NCI-H2196 treated with DMSO at 0.1 percent for 48 hours (cell line): Measurements from ENCODE around the gene VWA5B2.

Experiments used
- DNase-seq: peaks from one replicate; lab custom pipeline; 2025; ENCODE audit not compliant: unreplicated experiment; lab: John Stamatoyannopoulos, UW

The VWA5B2 gene

DNA sequence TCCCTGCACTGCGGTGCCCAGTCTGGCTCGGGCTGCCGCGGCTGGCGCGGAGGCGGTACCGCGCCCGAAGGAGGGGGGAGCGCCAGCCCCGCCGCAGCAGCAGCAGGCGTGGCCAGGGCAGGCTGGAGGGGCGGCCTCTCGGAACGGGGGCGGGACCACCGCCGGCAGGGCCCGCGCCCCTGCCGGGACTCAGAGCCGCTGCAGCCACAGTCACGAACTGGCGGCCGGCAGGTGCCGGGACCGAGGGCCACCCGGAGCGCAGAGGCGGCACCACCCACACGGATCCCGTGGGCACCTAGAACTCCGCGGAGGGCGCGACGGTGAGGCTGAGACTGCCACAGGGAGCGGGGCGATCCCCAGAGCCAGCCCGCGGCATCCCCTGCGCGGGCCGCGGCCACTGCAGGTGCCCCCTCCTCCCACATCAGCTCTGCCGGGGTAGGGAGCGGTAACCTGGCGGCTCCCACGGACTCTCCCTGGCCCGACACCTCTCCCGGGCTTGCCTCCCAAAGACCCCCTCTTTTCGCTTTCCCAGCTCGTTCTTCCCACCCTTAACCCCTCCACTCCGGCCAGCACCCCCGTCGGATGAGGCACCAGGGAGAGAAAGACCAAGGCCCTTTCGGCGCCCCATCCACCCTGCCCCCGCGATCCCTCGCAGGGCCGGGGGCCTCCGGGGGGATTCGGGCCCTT, at the start of gene VWA5B2:
TSS of gene VWA5B2 (plus strand) at position 192 of the 687 bp plus-strand sequence. CDS start 944 bp downstream, outside the sequence.
- DNase-seq = peak; percentile 87

DNA sequence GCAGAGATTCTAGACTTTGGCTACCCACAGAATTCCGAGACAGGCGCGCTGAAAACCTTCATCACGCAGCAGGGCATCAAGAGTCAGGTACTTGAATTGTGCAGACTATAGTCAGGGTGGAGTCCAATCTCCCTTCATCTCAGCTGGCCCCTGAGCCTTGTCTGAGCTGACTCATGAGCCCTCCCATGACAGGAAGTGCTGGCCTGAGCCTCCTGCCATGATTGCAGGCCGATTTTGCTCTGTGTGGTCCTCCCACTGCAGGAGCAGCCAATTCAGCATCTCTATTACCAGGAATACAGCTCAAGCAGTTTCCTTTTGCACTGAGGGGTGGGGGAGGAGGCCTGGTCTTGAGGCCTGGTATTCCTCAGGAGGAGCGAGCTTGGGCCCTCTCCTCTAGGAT, 49.2 kb upstream of the VWA5B2 start:
- DNase-seq = no peak

DNA sequence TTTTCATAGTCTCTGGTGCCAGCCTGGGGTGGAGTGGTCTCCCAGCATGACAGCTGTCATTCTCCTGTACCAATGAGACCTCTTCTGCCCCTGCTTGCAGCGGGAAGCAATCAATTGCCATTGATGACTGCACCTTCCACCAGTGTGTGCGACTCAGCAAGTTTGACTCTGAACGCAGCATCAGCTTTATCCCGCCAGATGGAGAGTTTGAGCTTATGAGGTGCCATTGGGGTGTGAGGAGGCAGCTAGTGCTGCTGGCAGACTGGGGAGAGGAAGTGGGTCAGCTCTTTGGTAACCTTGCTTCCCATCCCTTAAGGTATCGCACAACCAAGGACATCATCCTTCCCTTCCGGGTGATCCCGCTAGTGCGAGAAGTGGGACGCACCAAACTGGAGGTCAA, 47.8 kb upstream of the VWA5B2 start:
- DNase-seq = no peak

DNA sequence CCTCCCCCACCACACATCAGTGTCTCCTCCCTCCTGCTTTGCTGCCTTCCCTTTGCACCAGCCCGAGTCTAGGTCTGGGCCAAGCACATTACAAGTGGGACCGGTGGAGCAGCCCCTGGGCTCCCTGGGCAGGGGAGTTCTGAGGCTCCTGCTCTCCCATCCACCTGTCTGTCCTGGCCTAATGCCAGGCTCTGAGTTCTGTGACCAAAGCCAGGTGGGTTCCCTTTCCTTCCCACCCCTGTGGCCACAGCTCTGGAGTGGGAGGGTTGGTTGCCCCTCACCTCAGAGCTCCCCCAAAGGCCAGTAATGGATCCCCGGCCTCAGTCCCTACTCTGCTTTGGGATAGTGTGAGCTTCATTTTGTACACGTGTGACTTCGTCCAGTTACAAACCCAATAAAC, 45.7 kb upstream of the VWA5B2 start:
- DNase-seq = no peak

DNA sequence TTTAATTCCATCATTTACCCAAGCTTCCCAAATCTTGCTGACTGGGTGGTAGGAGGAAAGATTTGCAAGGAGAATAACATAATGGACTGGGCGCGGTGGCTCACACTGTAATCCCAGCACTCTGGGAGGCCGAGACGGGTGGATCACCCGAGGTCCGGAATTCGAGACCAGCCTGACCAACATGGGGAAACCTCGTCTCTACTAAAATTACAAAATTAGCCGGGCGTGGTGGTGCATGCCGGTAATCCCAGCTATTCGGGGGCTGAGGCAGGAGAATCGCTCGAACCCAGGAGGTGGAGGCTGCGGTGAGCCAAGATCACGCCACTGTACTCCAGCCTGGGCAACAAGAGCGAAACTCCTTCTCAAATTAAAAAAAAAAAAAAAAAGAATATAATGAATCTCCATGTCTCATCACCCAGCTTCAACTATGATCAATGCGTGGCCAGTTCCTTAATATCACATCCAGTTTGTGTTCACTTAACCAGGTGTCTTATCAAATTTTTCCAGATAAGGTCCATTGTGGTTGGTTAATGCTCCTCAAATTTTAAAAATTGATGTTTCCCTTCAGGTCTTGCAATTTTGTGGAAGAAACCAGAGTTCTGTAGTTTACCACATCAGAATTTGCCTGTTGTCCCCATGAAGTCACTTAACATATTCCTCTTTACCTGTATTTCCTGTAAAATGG, 44.7 kb upstream of the VWA5B2 start:
- no peak for DNase-seq

DNA sequence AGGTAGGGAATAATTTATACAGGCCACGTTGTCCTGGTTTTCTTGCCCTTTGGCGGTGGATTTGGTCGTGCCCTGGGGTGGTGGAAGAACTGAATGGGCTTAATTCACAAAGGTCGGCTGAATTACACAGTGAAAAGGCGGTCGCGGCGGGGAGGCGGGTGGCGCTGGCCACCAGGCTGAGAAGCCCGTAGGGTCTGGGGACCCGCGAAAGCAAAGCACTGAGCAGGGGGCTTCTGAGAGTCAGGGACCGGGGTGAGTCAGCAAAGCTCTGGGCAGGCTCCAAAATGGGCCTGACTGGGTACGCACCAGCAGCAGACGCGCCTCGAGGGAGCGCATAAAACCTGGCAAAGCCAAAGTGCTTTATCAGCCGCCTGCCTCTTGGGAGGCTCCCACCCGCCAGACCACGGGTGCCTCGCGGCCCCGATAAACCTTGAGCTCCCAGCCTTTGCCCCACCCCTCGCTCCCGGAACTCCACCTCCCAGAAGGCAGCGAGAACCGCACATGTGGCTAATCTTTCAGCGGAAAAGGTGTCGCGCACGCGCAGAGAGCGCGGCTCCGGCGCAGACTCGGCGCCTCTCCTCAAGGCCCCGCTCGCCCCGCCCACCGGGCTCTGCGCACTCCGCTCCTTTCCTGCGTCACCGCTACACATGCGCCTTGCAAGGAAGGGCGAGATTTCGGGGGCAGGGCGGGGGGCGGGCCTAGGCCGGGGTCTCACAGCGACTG, 43.8 kb upstream of the VWA5B2 start:
- peak; percentile 100 for DNase-seq

DNA sequence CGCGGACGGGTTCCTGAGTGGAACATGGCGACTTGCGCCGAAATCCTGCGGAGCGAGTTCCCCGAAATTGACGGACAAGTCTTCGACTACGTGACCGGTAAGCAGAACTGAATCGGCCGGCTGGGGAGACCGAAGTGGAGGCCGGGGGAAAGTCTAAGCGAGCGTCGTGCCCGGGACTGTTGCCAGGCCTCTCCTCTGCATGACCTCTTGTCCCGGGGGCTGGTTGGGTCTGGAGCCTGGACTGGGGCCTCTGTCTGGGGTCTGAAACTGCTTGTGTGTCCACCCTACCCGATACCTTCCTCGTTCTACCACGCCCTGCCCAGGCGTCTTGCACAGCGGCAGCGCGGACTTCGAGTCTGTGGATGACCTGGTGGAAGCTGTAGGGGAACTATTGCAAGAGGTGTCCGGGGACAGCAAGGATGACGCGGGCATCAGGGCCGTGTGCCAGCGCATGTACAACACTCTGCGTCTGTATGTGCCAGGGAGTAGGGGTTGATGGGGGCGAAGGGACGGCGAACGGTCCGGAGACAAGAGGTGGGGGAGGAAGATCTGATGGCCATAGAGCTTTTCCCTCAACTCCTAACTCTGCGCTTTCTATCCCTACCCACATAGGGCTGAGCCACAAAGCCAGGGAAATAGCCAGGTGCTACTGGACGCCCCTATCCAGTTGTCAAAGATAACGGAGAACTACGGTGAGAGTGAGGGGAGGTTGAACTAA, 43.0 kb upstream of the VWA5B2 start, which contains the start of gene ABCF3:
TSS of gene ABCF3 (plus strand) at position 16 of the 718 bp plus-strand sequence. CDS start at position 25, 9 bp downstream.
- DNase-seq = no peak

DNA sequence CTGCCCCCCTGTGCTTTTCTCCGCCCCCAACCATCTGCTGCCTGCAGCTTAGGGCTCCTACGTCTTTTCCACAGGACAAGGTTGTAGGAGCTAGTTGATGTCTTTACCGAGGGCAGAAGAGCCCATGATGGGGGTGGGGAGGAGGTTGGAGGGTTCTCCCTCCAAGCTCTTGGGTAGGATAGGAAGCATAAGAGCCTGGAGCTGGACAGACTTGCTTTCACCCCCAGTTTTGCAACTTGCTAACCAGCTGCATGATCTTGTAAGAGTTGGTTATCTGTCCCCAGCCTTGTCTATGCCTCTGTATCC, 42.5 kb upstream of the VWA5B2 start:
- DNase-seq = no peak

DNA sequence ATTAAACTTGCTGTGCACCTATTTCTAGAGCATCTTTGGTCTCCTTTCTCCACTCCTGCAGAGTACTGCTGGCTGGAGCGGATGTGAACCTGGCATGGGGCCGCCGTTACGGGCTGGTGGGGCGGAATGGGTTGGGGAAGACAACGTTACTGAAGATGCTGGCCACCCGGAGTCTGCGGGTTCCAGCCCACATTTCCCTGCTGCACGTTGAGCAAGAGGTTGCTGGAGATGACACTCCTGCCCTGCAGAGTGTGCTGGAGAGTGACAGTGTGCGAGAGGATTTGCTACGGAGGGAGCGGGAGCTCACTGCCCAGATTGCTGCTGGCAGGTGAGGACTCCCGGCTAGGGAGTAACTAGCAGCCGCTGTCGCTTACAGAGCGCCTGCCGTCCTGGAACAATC, 41.3 kb upstream of the VWA5B2 start:
- no peak for DNase-seq

DNA sequence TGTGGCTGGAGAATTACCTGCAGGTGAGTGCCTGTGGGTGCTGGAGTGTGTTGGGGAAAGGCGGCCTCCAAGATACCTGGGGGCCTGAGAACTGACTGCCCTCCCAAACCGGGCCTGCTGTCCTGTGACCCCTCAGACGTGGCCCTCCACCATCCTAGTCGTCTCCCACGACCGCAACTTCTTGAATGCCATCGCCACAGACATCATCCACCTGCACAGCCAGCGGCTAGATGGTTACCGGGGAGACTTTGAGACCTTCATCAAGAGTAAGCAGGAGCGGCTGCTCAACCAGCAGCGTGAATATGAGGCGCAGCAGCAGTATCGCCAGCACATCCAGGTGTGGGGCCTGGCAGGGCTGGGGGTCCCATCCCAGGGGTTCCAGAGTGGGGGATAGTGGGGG, 40.0 kb upstream of the VWA5B2 start:
- no peak for DNase-seq

DNA sequence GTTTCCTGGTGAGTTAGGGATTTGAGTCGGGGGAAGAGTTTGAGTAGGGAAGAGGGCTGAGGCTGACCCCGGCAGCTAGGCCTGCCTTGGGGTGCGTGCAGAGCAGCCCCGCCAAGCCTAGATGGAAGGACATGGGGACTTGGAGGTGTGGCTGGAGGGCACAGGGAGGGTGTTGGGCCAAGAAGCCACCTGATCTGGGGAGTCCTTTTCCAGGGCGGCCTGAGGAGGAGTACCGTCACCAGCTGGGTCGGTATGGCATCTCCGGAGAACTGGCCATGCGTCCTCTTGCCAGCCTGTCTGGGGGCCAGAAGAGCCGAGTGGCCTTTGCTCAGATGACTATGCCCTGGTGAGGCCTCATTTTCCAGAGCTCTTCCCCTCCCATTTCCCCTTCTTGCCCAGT, 36.5 kb upstream of the VWA5B2 start:
- no peak for DNase-seq

DNA sequence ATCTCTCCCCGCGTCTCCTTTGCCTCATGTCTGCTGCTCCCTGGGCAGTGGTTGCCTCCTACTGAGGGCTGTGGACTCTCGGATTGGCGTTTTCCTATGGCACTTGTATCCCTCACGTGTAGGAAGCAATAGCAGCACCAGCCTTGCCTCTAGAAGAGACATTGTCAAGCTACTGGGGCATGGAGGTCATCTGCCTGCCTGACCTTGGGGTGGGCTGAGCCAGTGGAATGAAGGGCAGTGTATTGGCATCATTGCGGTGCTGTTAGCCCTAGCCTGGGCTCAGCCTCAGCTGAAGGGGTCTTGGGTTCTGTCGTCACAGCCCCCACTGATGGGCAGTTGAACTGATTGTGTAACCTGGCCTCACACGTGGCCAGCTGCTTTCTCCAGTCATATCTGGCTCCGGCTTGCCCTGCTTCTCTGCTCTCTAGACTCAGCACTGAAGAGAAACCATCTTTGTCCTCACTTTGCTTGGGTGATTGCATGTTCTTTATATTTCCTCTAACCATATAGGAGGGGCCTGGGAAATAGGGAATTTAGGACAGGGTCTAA, 35.3 kb upstream of the VWA5B2 start:
- no peak for DNase-seq

DNA sequence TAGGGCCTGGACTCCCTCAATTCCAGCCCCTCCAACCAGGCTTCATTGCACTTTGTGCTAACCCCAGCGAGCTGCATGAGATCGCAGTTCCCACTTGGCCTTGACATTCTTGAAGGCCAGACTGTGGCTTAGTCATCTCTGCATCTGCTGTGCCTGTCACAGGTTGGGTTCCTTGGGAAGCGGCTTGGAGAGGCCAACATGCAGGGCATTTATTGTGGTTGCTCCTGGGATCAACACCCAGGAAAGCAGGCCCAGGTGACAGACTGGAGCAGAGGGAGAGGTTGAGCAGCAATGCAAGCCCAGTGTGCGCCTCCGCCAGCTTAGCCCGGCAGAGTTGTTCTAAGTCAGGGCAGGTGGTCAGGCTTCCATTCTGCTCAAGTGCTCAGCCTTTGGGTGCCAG, 32.8 kb upstream of the VWA5B2 start:
- no peak for DNase-seq

DNA sequence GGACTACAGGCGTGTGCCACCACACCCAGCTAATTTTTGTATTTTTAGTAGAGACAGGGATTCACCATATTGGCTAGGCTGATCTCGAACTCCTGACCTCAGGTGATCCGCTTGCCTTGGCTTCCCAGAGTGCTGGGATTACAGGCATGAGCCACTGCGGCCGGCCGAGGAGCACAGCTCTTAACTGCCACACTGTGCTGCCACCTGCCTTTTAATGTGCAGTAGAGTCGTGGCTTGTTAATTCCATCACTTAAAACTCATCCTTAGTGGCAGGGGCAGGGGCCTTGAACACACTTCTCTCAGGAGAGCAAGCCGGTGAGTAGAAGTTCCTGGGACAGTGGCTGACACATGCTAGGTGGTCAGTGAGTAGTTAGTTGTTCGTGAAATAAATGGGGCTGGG, 30.9 kb upstream of the VWA5B2 start:
- no peak for DNase-seq

DNA sequence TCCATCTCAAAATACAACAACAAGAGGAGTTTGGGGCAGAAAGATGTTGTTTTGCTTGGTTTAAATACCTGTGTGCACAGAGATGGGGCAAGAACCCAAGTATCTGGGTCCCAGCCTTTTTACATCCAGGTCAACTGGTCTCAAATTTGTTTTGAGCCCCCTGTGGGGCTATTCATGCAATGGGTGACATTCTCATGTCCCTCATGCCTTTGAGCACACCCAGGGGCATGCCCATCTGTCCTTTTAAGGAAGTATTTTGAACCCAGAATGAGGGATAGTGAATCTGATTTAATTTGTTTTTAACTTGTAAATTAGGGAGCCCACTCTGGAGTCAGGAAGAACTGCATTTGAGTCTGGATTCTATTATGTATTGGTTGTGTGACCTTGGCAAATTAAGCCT, 28.6 kb upstream of the VWA5B2 start:
- no peak for DNase-seq

DNA sequence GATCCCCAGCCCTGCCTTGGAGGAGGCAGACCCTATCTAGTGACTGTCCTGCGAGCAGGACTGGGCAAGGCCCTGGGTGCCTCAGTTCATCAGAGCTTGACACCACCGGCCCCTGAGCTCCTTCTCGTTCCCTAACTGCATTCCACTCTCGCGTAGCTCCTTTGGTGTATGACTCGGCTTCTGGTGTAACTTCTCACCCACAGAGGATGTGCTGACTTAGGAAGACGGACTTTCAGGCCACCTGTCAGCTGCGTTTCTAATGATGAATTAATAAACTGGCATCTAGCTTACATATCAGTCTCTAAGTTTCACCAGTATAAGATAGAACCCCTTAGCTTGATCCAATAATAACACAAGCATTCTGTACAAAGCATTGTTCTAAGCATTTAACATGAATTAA, 25.9 kb upstream of the VWA5B2 start:
- no peak for DNase-seq

DNA sequence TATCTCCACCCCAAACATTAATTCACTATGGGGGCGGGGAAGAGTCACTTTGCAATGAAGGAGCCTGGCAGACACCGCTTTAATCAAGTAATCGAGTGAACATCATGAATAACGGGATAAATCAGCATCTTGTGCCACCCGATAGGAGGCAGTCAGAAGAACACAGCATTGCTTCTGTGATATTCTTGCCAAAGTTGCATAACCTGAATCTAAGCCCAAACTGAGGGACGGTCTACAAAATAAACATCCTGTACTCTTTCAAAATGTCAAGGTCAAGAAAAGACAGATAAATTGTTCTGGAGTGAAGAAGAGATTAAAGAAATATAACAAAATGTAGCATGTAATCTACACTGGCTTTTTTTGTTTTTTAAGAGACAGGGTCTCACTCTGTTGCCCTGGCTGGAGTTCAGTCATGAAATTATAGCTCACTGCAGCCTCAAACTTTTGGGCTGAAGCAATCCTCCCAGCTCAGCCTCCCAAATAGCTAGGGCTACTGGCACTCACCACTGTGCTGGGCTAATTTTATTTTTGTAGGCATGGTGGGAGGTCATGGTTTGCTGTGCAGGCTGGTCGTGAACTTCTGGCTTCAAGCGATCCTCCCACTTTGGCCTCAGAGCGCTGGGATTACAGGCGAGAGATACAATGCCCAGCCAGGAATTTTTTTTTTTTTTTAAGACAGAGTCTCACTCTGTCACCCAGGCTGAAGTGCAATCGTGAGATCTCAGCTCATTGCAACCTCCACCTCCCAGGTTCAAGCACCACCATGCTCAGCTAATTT, 20.1 kb upstream of the VWA5B2 start:
- DNase-seq = no peak

DNA sequence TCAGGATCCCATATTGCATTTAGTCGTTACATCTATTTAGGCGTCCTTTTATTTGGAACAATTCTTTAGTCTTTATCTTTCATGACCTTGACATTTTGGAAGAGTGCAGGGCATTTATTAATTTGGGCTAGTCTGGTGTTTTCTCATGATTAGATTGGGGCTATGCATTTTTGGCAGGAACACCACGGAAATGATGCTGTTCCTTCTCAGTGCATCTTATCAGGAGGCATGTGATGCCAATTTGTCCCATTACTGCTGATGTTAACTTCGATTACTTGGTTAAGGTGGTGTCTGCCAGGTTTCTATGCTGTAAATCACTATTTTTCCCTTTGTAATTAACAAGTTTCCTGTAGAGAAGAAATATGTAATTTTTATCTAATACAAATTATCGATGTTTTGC, 18.1 kb upstream of the VWA5B2 start:
- DNase-seq = no peak

DNA sequence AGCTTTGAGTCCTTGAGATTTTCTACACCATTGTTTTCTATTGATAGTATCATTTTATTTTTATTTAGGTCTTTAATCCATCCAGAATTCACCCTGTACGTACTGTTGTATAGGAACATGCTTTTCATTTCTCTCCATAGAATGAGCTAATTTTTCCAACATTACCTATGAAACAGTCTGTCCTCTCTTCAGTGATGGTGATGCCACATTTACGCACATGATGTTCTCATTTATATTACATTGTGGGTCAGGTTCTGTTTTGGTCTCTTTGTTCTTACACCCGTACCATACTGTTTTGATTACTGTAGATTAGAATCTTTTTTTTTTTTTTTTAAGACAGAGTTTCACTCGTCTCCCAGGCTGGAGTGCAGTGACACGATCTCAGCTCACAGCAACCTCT, 17.7 kb upstream of the VWA5B2 start:
- DNase-seq = no peak

DNA sequence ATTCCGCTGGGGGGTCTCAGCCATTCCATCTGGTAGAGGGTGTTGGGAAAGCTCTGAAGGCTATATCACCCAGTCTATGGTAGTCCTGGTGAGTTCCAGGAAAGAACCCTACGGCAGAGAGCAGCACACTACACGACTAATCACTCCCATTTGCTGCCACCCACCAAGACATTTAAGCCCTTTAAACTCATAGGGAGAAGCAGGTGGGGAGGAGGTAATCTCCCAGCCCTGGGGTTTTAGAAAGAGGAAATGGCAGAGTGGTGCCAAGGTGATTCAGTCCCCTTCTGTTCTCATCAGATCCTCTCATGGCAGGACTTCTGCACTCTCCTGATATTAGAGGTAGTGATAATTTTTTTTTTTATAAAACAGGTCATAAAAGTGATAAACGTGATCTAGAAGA, 10.6 kb upstream of the VWA5B2 start:
- no peak for DNase-seq

DNA sequence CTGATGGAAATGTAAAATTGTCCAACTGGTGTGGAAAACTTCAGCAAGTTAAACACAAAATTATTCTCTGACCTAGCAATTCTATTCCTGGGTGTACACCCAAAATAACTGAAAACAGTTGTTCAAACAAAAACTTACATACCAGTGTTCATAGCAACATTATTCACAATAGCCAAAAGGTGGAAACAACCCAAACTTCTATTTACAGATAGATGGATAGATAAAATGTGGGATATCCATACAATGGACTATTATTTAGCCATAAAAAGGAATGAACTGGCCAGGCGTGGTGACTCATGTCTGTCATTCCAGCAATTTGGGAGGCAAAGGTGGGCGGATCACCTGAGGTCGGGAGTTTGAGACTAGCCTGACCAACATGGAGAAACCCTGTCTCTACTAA, 6.9 kb upstream of the VWA5B2 start:
- DNase-seq = no peak
